ENCODE data around the gene CCDC51.

DNA sequence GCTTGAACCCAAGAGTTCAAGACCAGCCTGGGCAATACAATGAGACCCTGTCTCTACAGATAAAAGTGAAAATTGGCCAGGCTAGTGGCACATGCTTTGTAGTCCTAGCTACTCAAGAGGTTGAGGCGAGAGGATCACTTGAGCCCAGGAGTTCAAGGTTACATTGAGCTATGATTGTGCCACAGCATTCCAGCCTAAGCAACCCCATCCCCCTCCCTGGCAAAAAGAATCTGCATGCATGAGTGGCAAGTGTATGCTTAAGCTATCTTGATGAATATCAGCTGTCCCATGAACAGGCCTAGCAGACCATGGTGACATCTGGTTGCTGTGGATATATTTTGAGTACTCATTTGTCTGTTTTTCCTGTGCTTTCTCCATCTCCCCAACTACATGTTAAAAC lies 11.4 kb upstream of the CCDC51 start:
- TF ChIP-seq, protein P1, sequence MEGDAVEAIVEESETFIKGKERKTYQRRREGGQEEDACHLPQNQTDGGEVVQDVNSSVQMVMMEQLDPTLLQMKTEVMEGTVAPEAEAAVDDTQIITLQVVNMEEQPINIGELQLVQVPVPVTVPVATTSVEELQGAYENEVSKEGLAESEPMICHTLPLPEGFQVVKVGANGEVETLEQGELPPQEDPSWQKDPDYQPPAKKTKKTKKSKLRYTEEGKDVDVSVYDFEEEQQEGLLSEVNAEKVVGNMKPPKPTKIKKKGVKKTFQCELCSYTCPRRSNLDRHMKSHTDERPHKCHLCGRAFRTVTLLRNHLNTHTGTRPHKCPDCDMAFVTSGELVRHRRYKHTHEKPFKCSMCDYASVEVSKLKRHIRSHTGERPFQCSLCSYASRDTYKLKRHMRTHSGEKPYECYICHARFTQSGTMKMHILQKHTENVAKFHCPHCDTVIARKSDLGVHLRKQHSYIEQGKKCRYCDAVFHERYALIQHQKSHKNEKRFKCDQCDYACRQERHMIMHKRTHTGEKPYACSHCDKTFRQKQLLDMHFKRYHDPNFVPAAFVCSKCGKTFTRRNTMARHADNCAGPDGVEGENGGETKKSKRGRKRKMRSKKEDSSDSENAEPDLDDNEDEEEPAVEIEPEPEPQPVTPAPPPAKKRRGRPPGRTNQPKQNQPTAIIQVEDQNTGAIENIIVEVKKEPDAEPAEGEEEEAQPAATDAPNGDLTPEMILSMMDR (conservative IDR thresholded peaks at IDR 0.05; ENCODE audit: low read depth in 2 of 2): no peak
- TF ChIP-seq EZH2phosphoT487 (IDR thresholded peaks at IDR 0.05; ENCODE audit: unreplicated experiment) (no peak), EZH2 (IDR thresholded peaks at IDR 0.05; ENCODE audit: low read depth, unreplicated experiment) (no peak), POLR2AphosphoS5 (IDR thresholded peaks at IDR 0.05; ENCODE audit: low read depth) (no peak), CREB1 (CRISPR knock-in tag; IDR thresholded peaks at IDR 0.05; ENCODE audit: low read depth) (no peak), ZNF114 (CRISPR knock-in tag; IDR thresholded peaks at IDR 0.05) (no peak), ZNF331 (CRISPR knock-in tag; IDR thresholded peaks at IDR 0.05; ENCODE audit: low read depth) (no peak)

Data from GM23338 (cell line).